ENCODE measurements around the gene RPA1.

- TF ChIP-seq CTCF (tag by site-specific recombination; IDR thresholded peaks at IDR 0.05) (no peak), YY1 (tag by site-specific recombination; IDR thresholded peaks at IDR 0.05) (no peak), ZNF335 (tag by site-specific recombination; conservative IDR thresholded peaks at IDR 0.05) (peak; percentile 83), ZNF211 (tag by site-specific recombination; IDR thresholded peaks at IDR 0.05; ENCODE audit: low read depth) (no peak), ZNF26 (tag by site-specific recombination; IDR thresholded peaks at IDR 0.05) (no peak), ZNF558 (tag by site-specific recombination; IDR thresholded peaks at IDR 0.05) (no peak), ZNF416 (tag by site-specific recombination; IDR thresholded peaks at IDR 0.05) (no peak), ZNF747 (tag by site-specific recombination; IDR thresholded peaks at IDR 0.05) (no peak), ZNF514 (tag by site-specific recombination; IDR thresholded peaks at IDR 0.05) (no peak), HOXA7 (CRISPR knock-in tag; IDR thresholded peaks at IDR 0.05; ENCODE audit: borderline replicate concordance) (no peak), ZNF777 (tag by site-specific recombination; IDR thresholded peaks at IDR 0.05; ENCODE audit: borderline replicate concordance) (no peak)
- TF ChIP-seq, protein P1, sequence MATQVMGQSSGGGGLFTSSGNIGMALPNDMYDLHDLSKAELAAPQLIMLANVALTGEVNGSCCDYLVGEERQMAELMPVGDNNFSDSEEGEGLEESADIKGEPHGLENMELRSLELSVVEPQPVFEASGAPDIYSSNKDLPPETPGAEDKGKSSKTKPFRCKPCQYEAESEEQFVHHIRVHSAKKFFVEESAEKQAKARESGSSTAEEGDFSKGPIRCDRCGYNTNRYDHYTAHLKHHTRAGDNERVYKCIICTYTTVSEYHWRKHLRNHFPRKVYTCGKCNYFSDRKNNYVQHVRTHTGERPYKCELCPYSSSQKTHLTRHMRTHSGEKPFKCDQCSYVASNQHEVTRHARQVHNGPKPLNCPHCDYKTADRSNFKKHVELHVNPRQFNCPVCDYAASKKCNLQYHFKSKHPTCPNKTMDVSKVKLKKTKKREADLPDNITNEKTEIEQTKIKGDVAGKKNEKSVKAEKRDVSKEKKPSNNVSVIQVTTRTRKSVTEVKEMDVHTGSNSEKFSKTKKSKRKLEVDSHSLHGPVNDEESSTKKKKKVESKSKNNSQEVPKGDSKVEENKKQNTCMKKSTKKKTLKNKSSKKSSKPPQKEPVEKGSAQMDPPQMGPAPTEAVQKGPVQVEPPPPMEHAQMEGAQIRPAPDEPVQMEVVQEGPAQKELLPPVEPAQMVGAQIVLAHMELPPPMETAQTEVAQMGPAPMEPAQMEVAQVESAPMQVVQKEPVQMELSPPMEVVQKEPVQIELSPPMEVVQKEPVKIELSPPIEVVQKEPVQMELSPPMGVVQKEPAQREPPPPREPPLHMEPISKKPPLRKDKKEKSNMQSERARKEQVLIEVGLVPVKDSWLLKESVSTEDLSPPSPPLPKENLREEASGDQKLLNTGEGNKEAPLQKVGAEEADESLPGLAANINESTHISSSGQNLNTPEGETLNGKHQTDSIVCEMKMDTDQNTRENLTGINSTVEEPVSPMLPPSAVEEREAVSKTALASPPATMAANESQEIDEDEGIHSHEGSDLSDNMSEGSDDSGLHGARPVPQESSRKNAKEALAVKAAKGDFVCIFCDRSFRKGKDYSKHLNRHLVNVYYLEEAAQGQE (tag by site-specific recombination; IDR thresholded peaks at IDR 0.05), result no peak
- TF ChIP-seq, protein P2, sequence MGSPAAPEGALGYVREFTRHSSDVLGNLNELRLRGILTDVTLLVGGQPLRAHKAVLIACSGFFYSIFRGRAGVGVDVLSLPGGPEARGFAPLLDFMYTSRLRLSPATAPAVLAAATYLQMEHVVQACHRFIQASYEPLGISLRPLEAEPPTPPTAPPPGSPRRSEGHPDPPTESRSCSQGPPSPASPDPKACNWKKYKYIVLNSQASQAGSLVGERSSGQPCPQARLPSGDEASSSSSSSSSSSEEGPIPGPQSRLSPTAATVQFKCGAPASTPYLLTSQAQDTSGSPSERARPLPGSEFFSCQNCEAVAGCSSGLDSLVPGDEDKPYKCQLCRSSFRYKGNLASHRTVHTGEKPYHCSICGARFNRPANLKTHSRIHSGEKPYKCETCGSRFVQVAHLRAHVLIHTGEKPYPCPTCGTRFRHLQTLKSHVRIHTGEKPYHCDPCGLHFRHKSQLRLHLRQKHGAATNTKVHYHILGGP (tag by site-specific recombination; IDR thresholded peaks at IDR 0.05), result no peak
- TF ChIP-seq, protein P3, sequence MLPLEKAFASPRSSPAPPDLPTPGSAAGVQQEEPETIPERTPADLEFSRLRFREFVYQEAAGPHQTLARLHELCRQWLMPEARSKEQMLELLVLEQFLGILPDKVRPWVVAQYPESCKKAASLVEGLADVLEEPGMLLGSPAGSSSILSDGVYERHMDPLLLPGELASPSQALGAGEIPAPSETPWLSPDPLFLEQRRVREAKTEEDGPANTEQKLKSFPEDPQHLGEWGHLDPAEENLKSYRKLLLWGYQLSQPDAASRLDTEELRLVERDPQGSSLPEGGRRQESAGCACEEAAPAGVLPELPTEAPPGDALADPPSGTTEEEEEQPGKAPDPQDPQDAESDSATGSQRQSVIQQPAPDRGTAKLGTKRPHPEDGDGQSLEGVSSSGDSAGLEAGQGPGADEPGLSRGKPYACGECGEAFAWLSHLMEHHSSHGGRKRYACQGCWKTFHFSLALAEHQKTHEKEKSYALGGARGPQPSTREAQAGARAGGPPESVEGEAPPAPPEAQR (tag by site-specific recombination; IDR thresholded peaks at IDR 0.05), result no peak
Observed at GRCh38 chr17:1904273-1905182, 74.7 kb downstream of the RPA1 start.

Data from HEK293 (cell line).